ENCODE data around the gene SPAG17.

SPAG17 gene

DNA sequence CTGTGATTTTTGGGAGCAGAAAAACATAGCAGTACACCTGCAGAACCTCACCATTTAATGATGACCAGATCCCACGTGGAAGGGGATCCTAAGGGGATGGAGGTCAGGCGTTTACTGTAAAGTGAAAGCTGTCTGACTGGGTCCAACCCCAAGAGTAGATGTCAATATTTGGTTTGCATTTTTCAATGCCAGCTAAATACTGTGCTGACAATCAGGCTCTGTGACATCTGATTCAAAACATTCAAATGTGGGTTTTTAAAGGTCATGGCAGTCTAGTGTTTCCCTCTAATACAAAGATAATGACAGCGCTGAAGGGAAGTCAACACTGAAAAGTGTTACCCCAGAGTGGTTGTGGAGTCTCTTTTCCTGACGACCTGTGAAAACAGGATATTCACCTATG, 68.1 kb downstream of the SPAG17 start (continued):
- TF ChIP-seq ZNF132 (tag by site-specific recombination; IDR thresholded peaks at IDR 0.05; ENCODE audit: borderline replicate concordance), result no peak
- TF ChIP-seq, protein P1, sequence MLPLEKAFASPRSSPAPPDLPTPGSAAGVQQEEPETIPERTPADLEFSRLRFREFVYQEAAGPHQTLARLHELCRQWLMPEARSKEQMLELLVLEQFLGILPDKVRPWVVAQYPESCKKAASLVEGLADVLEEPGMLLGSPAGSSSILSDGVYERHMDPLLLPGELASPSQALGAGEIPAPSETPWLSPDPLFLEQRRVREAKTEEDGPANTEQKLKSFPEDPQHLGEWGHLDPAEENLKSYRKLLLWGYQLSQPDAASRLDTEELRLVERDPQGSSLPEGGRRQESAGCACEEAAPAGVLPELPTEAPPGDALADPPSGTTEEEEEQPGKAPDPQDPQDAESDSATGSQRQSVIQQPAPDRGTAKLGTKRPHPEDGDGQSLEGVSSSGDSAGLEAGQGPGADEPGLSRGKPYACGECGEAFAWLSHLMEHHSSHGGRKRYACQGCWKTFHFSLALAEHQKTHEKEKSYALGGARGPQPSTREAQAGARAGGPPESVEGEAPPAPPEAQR (tag by site-specific recombination; IDR thresholded peaks at IDR 0.05), result no peak
- no peak for TF ChIP-seq ZBTB1 (tag by site-specific recombination; IDR thresholded peaks at IDR 0.05)
- TF ChIP-seq YY1 (tag by site-specific recombination; IDR thresholded peaks at IDR 0.05), result no peak
- no peak for TF ChIP-seq HOXD13 (CRISPR knock-in tag; IDR thresholded peaks at IDR 0.05; ENCODE audit: borderline replicate concordance)
- no peak for TF ChIP-seq ZNF677 (tag by site-specific recombination; IDR thresholded peaks at IDR 0.05)
- no peak for TF ChIP-seq MYNN (tag by site-specific recombination; IDR thresholded peaks at IDR 0.05; ENCODE audit: borderline replicate concordance)
- no peak for TF ChIP-seq ZBTB7A (tag by site-specific recombination; IDR thresholded peaks at IDR 0.05; ENCODE audit: low read depth)
- TF ChIP-seq ZNF366 (tag by site-specific recombination; conservative IDR thresholded peaks at IDR 0.05), result no peak

DNA sequence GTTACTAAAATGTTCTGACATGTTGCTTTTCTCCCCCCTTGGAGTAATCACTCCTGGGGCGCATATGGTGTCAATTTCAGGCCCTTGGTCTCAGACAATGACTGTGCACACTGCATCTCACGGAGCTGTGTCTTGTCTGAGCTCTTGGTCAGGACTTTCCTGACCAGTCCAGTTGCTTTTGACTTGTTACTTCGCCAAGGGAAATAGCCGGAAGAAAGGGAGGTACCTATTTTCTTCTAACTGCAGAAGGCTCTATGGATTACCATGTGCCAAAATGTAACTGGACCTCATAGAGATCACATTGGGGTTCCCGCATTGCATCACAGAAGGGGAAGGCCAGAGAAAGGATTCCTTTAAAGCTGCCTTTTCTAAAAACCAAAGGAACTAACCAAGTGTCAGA, 68.6 kb downstream of the SPAG17 start:
- POLR2A ChIA-PET, result no interaction called here
- TF ChIP-seq ZNF157 (tag by site-specific recombination; IDR thresholded peaks at IDR 0.05), result no peak
- TF ChIP-seq ZNF473 (tag by site-specific recombination; IDR thresholded peaks at IDR 0.05), result no peak
- no peak for TF ChIP-seq ZNF510 (tag by site-specific recombination; IDR thresholded peaks at IDR 0.05; ENCODE audit: insufficient replicate concordance)
- no peak for TF ChIP-seq ZNF701 (tag by site-specific recombination; IDR thresholded peaks at IDR 0.05)
- no peak for TF ChIP-seq SP2 (tag by site-specific recombination; IDR thresholded peaks at IDR 0.05)
- TF ChIP-seq SCRT2 (tag by site-specific recombination; IDR thresholded peaks at IDR 0.05), result no peak
- TF ChIP-seq, protein P2, sequence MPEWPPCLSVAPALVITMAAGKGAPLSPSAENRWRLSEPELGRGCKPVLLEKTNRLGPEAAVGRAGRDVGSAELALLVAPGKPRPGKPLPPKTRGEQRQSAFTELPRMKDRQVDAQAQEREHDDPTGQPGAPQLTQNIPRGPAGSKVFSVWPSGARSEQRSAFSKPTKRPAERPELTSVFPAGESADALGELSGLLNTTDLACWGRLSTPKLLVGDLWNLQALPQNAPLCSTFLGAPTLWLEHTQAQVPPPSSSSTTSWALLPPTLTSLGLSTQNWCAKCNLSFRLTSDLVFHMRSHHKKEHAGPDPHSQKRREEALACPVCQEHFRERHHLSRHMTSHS (tag by site-specific recombination; IDR thresholded peaks at IDR 0.05), result no peak
- no peak for TF ChIP-seq ZNF23 (tag by site-specific recombination; IDR thresholded peaks at IDR 0.05; ENCODE audit: borderline replicate concordance)
- TF ChIP-seq ZNF530 (tag by site-specific recombination; IDR thresholded peaks at IDR 0.05; ENCODE audit: low read depth), result no peak
- TF ChIP-seq, protein P3, sequence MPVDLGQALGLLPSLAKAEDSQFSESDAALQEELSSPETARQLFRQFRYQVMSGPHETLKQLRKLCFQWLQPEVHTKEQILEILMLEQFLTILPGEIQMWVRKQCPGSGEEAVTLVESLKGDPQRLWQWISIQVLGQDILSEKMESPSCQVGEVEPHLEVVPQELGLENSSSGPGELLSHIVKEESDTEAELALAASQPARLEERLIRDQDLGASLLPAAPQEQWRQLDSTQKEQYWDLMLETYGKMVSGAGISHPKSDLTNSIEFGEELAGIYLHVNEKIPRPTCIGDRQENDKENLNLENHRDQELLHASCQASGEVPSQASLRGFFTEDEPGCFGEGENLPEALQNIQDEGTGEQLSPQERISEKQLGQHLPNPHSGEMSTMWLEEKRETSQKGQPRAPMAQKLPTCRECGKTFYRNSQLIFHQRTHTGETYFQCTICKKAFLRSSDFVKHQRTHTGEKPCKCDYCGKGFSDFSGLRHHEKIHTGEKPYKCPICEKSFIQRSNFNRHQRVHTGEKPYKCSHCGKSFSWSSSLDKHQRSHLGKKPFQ (tag by site-specific recombination; IDR thresholded peaks at IDR 0.05), result no peak
- TF ChIP-seq, protein P4, sequence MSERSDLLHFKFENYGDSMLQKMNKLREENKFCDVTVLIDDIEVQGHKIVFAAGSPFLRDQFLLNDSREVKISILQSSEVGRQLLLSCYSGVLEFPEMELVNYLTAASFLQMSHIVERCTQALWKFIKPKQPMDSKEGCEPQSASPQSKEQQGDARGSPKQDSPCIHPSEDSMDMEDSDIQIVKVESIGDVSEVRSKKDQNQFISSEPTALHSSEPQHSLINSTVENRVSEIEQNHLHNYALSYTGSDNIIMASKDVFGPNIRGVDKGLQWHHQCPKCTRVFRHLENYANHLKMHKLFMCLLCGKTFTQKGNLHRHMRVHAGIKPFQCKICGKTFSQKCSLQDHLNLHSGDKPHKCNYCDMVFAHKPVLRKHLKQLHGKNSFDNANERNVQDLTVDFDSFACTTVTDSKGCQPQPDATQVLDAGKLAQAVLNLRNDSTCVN (tag by site-specific recombination; optimal IDR thresholded peaks at IDR 0.05), result no peak
- no peak for TF ChIP-seq ZNF521 (tag by site-specific recombination; IDR thresholded peaks at IDR 0.05)
- no peak for TF ChIP-seq ZNF558 (tag by site-specific recombination; IDR thresholded peaks at IDR 0.05)
- TF ChIP-seq ZNF626 (tag by site-specific recombination; IDR thresholded peaks at IDR 0.05), result no peak
- no peak for TF ChIP-seq ZFP3 (tag by site-specific recombination; IDR thresholded peaks at IDR 0.05; ENCODE audit: low read depth)
- TF ChIP-seq ZNF175 (tag by site-specific recombination; IDR thresholded peaks at IDR 0.05), result no peak

More for the DNA sequence above, 68.6 kb downstream of the SPAG17 start:
- Histone ChIP-seq H3K9me3 (ENCODE audit: control insufficient read depth, insufficient read depth, low read depth, low read length) (no peaks in the 10 kb centered on the region), H3K4me3 (ENCODE audit: low read depth, low read length) (no peak overlapping the region), H3K27ac (ENCODE audit: extremely low read depth, low read depth, low read length) (no peak overlapping the region), H3K36me3 (ENCODE audit: control insufficient read depth in 2 of 2, insufficient read depth in 1 of 2, low read length in 2 of 2) (no peaks in the 10 kb centered on the region), H3K4me1 (ENCODE audit: control insufficient read depth, insufficient read depth, low read length) (no peaks in the 10 kb centered on the region)
- CTCF ChIA-PET, result interaction anchor here (0.6 kb wide), 1 partner anchor 967 kb away, joined by 3 read pairs; no protein-coding TSS in a partner anchor
